Left ventricle myocardium inferior (tissue), 1 donor: ENCODE measurements around the gene RPL10A. TPM values are rescaled to one million over a fixed set of nuclear protein-coding genes. Genes with fewer than 3 reads are reported as not detected.
A peak's percentile ranks its signal among the peaks of the same experiment; 100 is the strongest.
"Not testable (repeated sequence)": the region's sequence is repeated elsewhere in the genome, so short reads cannot be mapped to it uniquely, and the experiment has no call there.

Source experiments
- DNase-seq: peaks from one replicate; pipeline ENCODE4 v3.0.0-alpha.2; 2020
- H3K27ac ChIP-seq: fragments of 200-600 bp; replicated peaks from 2 replicates; pipeline ENCODE4 v1.8.0; 2021
- H3K27me3 ChIP-seq: fragments of 200-600 bp; 2 replicates; pipeline ENCODE4 v1.8.0; 2021; ENCODE audit warnings: low read depth
- H3K36me3 ChIP-seq: fragments of 200-600 bp; 2 replicates; pipeline ENCODE4 v1.8.0; 2021
- H3K4me1 ChIP-seq: fragments of 200-600 bp; 2 replicates; pipeline ENCODE4 v1.8.0; 2021
- H3K4me3 ChIP-seq: fragments of 200-600 bp; 2 replicates; pipeline ENCODE4 v1.8.0; 2021; ENCODE audit warnings: mild to moderate bottlenecking, moderate library complexity
- H3K9me3 ChIP-seq: fragments of 200-600 bp; replicated peaks from 2 replicates; pipeline ENCODE4 v1.8.0; 2021
- intact Hi-C: fragments of 100-400 bp; cut with micrococcal nuclease; formaldehyde crosslinking; loops from one replicate; pipeline ENCODE4 v1.11.0; 2022
- total RNA-seq: library from RNA; stranded (reverse); fragmentation: NEBNext Ultra II Directional; extraction: Animal tissue kit (Norgen Biotek cat#: 25700); gene quantifications from one replicate; pipeline ENCODE4 v1.2.1, GENCODE V29; 2021
- TF ChIP-seq, protein P1 (sequence below): fragments of 200-600 bp; IDR thresholded peaks from 2 replicates; pipeline ENCODE4 v1.8.0; 2021; ENCODE audit warnings: antibody characterized with exemption, mild to moderate bottlenecking, borderline replicate concordance
- donor health status: DM: no; HTN: yes; CAD: no; lungs with severe emphysema.

The RPL10A gene
- total RNA-seq, 1 donor from 2014 or later, result 552 TPM

DNA sequence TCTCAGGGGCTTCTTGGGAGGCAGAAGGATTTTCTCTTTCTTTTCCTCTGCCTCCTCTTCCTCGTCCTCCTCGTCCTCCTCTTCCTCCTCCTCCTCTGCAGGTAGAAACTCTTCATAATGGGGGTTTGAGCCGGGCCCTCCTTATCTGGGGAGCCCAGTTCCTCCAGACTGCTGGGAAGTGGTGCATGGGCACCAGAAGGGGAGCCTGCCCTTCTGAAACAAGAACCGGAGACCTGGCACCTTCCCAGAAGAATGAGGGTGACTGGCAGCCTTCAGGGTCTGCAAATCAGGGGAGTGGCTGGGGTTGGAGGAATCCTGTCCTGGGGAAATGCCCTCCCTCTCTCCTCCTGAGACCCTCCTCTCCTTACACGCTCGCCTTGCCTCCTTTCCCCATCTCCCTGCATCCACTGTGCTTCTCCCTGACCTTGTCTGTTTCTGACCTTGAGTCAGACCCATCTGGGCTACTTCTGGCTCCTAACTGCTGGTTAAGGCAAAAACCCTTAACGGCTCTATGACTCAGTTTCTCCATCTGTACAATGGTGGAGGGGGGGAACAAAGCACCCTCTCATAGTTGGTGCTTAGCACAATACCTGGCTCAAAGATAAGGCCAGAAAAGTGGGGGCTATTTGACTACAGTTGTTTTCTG is 42.8 kb downstream of the RPL10A start:
- Histone ChIP-seq H3K27ac (no peak overlapping the region), H3K4me1 (peaks cover 8% of the 10 kb centered on the region), H3K36me3 (no peaks in the 10 kb centered on the region), H3K9me3 (no peaks in the 10 kb centered on the region), H3K4me3 (peak overlapping the region; percentile 48), H3K27me3 (peaks cover 71% of the 10 kb centered on the region)
- no peak for DNase-seq
- intact Hi-C loops, result no loop called here
- TF ChIP-seq, protein P1, sequence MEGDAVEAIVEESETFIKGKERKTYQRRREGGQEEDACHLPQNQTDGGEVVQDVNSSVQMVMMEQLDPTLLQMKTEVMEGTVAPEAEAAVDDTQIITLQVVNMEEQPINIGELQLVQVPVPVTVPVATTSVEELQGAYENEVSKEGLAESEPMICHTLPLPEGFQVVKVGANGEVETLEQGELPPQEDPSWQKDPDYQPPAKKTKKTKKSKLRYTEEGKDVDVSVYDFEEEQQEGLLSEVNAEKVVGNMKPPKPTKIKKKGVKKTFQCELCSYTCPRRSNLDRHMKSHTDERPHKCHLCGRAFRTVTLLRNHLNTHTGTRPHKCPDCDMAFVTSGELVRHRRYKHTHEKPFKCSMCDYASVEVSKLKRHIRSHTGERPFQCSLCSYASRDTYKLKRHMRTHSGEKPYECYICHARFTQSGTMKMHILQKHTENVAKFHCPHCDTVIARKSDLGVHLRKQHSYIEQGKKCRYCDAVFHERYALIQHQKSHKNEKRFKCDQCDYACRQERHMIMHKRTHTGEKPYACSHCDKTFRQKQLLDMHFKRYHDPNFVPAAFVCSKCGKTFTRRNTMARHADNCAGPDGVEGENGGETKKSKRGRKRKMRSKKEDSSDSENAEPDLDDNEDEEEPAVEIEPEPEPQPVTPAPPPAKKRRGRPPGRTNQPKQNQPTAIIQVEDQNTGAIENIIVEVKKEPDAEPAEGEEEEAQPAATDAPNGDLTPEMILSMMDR, result no peak

DNA sequence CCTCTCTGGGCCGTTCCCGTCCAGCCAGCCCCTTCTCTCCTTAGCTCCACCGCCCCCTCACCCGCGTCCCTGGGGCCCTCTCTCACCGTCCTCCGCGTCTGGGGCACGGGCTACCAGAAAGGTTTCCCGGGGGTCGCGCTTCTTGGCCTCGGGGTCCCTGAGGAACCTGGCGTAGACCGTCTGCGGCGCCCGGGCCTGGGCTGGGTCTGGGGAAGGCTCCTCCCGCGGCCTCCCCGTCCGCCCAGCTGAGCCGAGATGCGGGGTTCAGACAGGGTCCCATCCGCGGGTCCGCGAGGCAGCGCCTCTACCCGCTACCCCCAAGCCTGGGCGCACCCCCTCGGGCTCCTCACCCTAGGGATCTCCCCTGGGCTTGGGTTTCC is 43.4 kb downstream of the RPL10A start:
- TF ChIP-seq, protein P1, result no peak
- H3K4me3 ChIP-seq, result peak overlapping the region; percentile 48
- H3K27me3 ChIP-seq, result peaks cover 66% of the 10 kb centered on the region
- no peaks in the 10 kb centered on the region for H3K9me3 ChIP-seq
- no peaks in the 10 kb centered on the region for H3K36me3 ChIP-seq
- intact Hi-C loops, result no loop called here
- H3K27ac ChIP-seq, result no peak overlapping the region
- DNase-seq, result no peak
- H3K4me1 ChIP-seq, result peaks cover 8% of the 10 kb centered on the region

DNA sequence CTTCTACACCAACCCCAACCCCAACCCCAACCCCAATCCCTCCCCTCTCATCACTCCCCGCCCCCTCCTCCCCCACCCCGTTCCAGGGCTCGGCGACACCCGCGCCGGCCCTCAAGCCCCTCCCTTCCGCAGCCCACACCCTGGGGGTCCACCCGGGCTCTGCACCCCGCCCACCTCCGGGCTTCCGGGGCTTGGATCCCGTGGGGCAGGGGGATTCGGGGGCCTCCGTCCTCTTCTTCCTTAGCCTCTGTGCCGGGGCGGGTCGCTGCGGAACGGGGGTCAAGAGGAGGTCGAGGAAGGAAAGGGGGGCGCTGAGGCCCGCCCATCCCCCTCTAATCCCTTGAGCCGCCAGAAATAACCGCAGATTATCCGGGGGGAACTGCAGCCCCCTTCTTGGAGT is 43.8 kb downstream of the RPL10A start:
- no peak for DNase-seq
- Histone ChIP-seq H3K27ac (no peak overlapping the region), H3K9me3 (no peaks in the 10 kb centered on the region), H3K36me3 (no peaks in the 10 kb centered on the region), H3K27me3 (peaks cover 62% of the 10 kb centered on the region), H3K4me3 (peak overlapping the region; percentile 48), H3K4me1 (peaks cover 8% of the 10 kb centered on the region)
- TF ChIP-seq, protein P1, result no peak
- intact Hi-C loops, result no loop called here

DNA sequence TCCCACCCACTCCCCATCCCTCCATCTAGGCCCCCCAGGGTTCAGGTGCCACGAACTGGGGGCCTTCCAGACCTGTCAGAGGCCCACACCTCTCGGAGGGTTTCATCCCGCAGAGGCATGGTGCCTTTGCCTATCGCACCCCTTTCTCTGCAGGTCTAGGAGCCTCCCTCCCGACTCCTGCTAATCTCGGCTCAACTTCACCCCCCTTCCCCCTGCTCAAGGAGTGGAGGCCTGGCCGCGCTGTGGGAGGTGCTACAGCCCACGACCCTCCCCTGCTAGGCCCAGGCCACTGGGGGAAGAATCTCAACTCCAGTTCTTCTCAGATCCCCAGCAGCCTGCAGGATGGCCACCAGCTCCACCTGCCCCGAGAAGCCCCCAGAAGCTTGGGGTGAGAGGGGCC is 44.5 kb downstream of the RPL10A start, which contains the start of gene TULP1:
TSS of gene TULP1 (minus strand) at position 157 of the 400 bp plus-strand sequence. CDS start at position 119, 38 bp downstream.
- intact Hi-C loops, result no loop called here
- TF ChIP-seq, protein P1, result no peak
- peaks cover 8% of the 10 kb centered on the region for H3K4me1 ChIP-seq
- H3K27me3 ChIP-seq, result peaks cover 56% of the 10 kb centered on the region
- H3K36me3 ChIP-seq, result no peaks in the 10 kb centered on the region
- H3K4me3 ChIP-seq, result peak within 1 kb of the TSS; percentile 48
- no peaks in the 10 kb centered on the region for H3K9me3 ChIP-seq
- H3K27ac ChIP-seq, result no peak within 1 kb of the TSS
- DNase-seq, result no peak

DNA sequence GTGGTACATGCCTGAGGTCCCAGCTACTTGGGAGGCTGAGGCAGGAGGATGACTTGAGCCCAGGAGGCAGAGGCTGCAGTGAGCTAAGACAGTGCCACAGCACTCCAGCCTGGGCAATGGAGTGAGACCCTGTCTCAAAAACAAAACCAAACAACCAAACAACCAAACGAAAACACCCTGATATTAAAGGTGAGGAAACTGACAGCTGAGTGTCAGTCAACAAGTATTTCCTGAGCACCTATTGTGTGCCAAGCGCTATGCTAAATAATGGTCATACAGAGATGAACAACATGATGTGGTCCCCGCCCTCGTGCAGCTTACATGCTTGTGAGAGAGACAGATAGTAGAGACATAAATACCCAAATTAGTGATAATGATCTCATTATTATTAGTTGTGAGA is 46.4 kb downstream of the RPL10A start:
- H3K36me3 ChIP-seq, result no peaks in the 10 kb centered on the region
- intact Hi-C loops, result no loop called here
- H3K27me3 ChIP-seq, result peaks cover 38% of the 10 kb centered on the region
- H3K9me3 ChIP-seq, result no peaks in the 10 kb centered on the region
- H3K27ac ChIP-seq, result no peak overlapping the region
- TF ChIP-seq, protein P1, result no peak
- no peak for DNase-seq
- H3K4me1 ChIP-seq, result peaks cover 8% of the 10 kb centered on the region
- H3K4me3 ChIP-seq, result no peak overlapping the region

DNA sequence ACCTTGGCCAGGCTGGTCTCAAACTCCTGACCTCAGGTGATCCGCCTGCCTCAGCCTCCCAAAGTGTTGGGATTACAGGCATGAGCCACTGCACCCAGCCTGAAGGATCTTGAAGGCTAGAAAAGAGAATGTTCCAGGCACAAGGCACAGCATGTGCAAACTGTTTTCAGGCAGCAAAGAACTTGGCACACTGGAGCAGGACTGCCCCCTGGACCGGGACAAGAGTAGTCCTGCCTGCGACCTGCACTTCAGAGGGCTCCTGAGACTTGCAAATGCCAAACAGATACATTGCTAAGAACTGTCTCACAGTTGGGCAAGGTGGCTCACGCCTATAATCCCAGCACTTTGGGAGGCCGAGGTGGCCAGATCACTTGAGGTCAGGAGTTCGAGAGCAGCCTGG is 47.7 kb downstream of the RPL10A start:
- H3K27ac ChIP-seq, H3K4me3 ChIP-seq, H3K9me3 ChIP-seq, DNase-seq, H3K4me1 ChIP-seq, H3K36me3 ChIP-seq, intact Hi-C loops: not testable (repeated sequence)
- H3K27me3 ChIP-seq, result peaks cover 24% of the 10 kb centered on the region
